Measurements from ENCODE around the gene NLRP1. TPM values are rescaled to one million over a fixed set of nuclear protein-coding genes. Genes with fewer than 3 reads are reported as not detected.
"Not testable (repeated sequence)": the region's sequence is repeated elsewhere in the genome, so short reads cannot be mapped to it uniquely, and the experiment has no call there.

Gene NLRP1
- polyA plus RNA-seq, 3 donors = 41.4 to 43.0 (median 42.5) TPM

GRCh38 chr17:5588584-5588983 lies 4.3 kb upstream of the NLRP1 start:
- no peak for DNase-seq (ENCODE audit: low read depth in 3 of 3, low spot score in 2 of 3)

- DNase-seq (ENCODE audit: low read depth in 3 of 3, low spot score in 2 of 3) = peak in 2 of 3 donors; percentile 61 to 63
These were observed 3.2 kb upstream of the NLRP1 start for GRCh38 chr17:5587438-5588032.

- DNase-seq (ENCODE audit: low read depth in 3 of 3, low spot score in 2 of 3) = no peak
These were observed 1.7 kb upstream of the NLRP1 start for GRCh38 chr17:5585836-5586521.

- DNase-seq (ENCODE audit: low read depth in 3 of 3, low spot score in 2 of 3) = no peak
These were observed 1.0 kb upstream of the NLRP1 start for GRCh38 chr17:5585287-5585794.

- DNase-seq (ENCODE audit: low read depth in 3 of 3, low spot score in 2 of 3) = no peak
These were observed 605 bp downstream of the NLRP1 start for GRCh38 chr17:5583426-5584382.

GRCh38 chr17:5582209-5583185 lies 1.8 kb downstream of the NLRP1 start:
- no peak for DNase-seq (ENCODE audit: low read depth in 3 of 3, low spot score in 2 of 3)

- no peak for DNase-seq (ENCODE audit: low read depth in 3 of 3, low spot score in 2 of 3)
These were observed 2.7 kb downstream of the NLRP1 start for GRCh38 chr17:5581655-5582054.

- DNase-seq (ENCODE audit: low read depth in 3 of 3, low spot score in 2 of 3) = no peak
These were observed 3.3 kb downstream of the NLRP1 start for GRCh38 chr17:5580969-5581368.

- DNase-seq (ENCODE audit: low read depth in 3 of 3, low spot score in 2 of 3) = no peak
These were observed 3.9 kb downstream of the NLRP1 start for GRCh38 chr17:5580367-5580766.

- DNase-seq (ENCODE audit: low read depth in 3 of 3, low spot score in 2 of 3) = not testable (repeated sequence)
These were observed 5.5 kb downstream of the NLRP1 start for GRCh38 chr17:5578768-5579167.

GRCh38 chr17:5573017-5573416 lies 11.3 kb downstream of the NLRP1 start:
- not testable (repeated sequence) for DNase-seq (ENCODE audit: low read depth in 3 of 3, low spot score in 2 of 3)

- DNase-seq (ENCODE audit: low read depth in 3 of 3, low spot score in 2 of 3) = no peak
These were observed 13.0 kb downstream of the NLRP1 start for GRCh38 chr17:5571281-5571680.

- DNase-seq (ENCODE audit: low read depth in 3 of 3, low spot score in 2 of 3) = no peak
These were observed 18.5 kb downstream of the NLRP1 start for GRCh38 chr17:5565808-5566207.

GRCh38 chr17:5563456-5563855 lies 20.9 kb downstream of the NLRP1 start:
- no peak for DNase-seq (ENCODE audit: low read depth in 3 of 3, low spot score in 2 of 3)

- DNase-seq (ENCODE audit: low read depth in 3 of 3, low spot score in 2 of 3) = no peak
These were observed 21.5 kb downstream of the NLRP1 start for GRCh38 chr17:5562661-5563360.

GRCh38 chr17:5561736-5562571 lies 22.4 kb downstream of the NLRP1 start:
- DNase-seq (ENCODE audit: low read depth in 3 of 3, low spot score in 2 of 3) = no peak

- no peak for DNase-seq (ENCODE audit: low read depth in 3 of 3, low spot score in 2 of 3)
These were observed 23.8 kb downstream of the NLRP1 start for GRCh38 chr17:5560361-5560988.

Data from right renal cortex interstitium (tissue), 3 donors.